ENCODE data around the gene ECI2.

DNA sequence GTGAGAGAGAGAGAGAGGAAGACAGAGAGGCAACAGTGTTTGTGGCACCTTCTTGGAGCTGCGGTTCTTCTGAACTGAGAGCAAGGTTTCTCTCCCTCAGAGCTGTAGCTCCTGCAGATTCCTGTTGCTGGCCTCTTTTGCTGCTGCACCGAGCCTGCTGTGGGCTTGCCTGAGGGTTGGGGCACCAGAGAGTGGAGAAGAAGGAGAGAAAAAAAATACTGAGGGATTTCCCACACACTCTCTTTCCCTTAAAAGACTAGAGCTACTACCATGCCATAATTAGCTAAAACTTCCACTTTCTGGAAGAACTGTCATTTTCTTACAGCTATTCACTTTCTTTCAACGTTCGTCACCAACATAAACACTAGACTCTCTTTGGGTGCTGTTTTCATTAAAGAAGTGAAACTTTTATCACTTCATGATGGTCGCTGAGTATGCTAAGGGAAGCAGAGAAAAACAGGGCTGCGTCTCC lies 18.2 kb upstream of the ECI2 start:
- TF ChIP-seq, protein P1, sequence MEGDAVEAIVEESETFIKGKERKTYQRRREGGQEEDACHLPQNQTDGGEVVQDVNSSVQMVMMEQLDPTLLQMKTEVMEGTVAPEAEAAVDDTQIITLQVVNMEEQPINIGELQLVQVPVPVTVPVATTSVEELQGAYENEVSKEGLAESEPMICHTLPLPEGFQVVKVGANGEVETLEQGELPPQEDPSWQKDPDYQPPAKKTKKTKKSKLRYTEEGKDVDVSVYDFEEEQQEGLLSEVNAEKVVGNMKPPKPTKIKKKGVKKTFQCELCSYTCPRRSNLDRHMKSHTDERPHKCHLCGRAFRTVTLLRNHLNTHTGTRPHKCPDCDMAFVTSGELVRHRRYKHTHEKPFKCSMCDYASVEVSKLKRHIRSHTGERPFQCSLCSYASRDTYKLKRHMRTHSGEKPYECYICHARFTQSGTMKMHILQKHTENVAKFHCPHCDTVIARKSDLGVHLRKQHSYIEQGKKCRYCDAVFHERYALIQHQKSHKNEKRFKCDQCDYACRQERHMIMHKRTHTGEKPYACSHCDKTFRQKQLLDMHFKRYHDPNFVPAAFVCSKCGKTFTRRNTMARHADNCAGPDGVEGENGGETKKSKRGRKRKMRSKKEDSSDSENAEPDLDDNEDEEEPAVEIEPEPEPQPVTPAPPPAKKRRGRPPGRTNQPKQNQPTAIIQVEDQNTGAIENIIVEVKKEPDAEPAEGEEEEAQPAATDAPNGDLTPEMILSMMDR (IDR thresholded peaks at IDR 0.05; ENCODE audit: poor library complexity) = no peak
- no peak for TF ChIP-seq EZH2 (IDR thresholded peaks at IDR 0.05; ENCODE audit: borderline replicate concordance)

All from hepatocyte (in vitro differentiated cells).